ENCODE data around the gene XG.
"Not testable (repeated sequence)": the region's sequence is repeated elsewhere in the genome, so short reads cannot be mapped to it uniquely, and the experiment has no call there.

The XG gene

DNA sequence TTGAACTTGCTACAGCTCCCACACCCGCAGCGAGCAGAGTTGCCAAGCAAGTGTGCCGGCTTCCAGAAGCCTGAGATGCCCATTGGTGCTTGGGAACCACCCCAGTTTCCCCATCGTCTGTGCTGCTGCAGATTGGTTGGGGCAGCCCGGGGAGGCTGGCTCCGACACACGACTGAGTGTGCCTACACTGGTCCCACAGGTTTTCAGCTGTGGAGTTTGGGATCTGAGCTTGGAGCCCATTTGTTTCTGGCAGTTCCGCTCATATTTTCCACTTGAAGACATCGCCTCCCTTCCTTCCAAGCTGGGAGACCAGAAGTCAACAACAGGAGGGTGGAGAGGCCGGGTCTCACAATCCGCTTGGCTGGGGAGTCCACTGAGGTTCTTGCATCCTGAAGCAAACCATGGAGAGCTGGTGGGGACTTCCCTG lies at the start of gene XG:
Gene XG, plus strand, starts transcription at position 167 of the 427 bp plus-strand sequence. Its CDS starts 235 bp downstream, at position 402.
- not testable (repeated sequence) for H3K4me1 ChIP-seq (ENCODE audit: control insufficient read depth, insufficient read depth, low read length); H3K9ac ChIP-seq (ENCODE audit: low read length); H3K36me3 ChIP-seq (ENCODE audit: control insufficient read depth, insufficient read depth, low read length); H3K4me3 ChIP-seq (ENCODE audit: low read depth, low read length); H3K9me3 ChIP-seq (ENCODE audit: control insufficient read depth, insufficient read depth, low read depth, low read length); H3K27ac ChIP-seq (ENCODE audit: low read depth, low read length); H3K27me3 ChIP-seq (ENCODE audit: control insufficient read depth, insufficient read depth, low read length)

DNA sequence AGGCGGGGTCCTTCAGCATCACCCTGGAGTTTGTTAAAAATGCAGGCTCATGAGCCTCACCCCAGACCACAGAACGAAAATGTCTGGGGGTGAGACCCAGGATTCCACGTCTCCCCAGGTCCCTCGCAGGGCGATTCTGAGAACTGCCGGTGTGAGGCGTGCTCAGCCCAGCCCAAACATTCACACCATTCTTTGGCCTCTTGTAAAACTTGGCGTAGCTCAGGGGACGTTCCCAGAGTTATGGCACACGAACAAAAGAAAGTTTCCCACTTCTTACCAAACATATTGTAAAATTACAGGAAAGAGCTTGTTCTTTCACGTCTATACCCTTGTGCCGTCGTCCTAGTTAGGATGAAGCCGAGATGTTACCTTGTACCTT lies 47.9 kb upstream of the XG start:
- Histone ChIP-seq H3K4me3 (ENCODE audit: low read depth, low read length) (no peak overlapping the region), H3K9ac (ENCODE audit: low read length) (no peak overlapping the region), H3K27ac (ENCODE audit: low read depth, low read length) (no peak overlapping the region; the same call in 1 of the 2 replicates), H3K4me1 (ENCODE audit: control insufficient read depth, insufficient read depth, low read length) (peaks cover 34% of the 10 kb centered on the region), H3K27me3 (ENCODE audit: control insufficient read depth, insufficient read depth, low read length) (no peaks in the 10 kb centered on the region), H3K36me3 (ENCODE audit: control insufficient read depth, insufficient read depth, low read length) (peaks cover under 1% of the 10 kb centered on the region; the same call in 1 of the 2 replicates), H3K9me3 (ENCODE audit: control insufficient read depth, insufficient read depth, low read depth, low read length) (no peaks in the 10 kb centered on the region)

DNA sequence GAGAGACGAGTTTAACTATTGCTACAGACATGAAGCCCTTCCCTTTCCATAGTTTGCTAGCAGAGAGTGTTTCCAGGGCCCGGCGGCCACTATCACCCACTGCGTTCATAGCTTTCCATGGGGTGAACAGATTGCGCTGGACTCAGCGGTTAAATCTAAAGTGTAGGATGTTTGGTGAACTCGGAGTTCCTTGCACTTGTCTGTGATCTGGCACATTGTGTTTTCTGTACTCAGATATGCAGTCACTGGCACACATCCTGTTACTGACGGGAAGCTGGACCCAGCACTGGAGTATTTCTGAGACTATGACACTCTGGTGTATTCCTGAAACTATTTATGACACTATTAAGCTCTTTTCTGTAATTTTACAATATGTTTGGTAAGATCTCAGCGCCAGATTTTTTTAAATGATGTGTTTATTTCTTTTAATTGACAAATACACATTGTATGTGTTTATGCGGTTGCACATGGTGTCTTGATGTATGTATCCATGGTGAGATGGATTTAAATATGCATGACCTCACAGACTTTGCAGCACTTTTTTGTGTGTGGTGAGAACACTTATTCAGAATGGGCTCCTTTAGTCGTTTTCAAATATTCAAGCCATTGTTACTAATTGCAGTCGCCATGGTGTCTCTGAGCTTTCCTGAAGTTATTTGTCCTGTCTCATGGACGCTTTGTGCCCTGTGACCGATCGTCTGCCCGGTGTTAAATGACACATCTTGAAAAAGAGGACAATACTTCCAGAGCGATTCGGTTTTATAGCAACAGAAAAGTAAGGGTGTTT lies 46.6 kb upstream of the XG start:
- Histone ChIP-seq H3K4me3 (ENCODE audit: low read depth, low read length) (no peak overlapping the region), H3K9ac (ENCODE audit: low read length) (no peak overlapping the region), H3K9me3 (ENCODE audit: control insufficient read depth, insufficient read depth, low read depth, low read length) (no peaks in the 10 kb centered on the region), H3K27me3 (ENCODE audit: control insufficient read depth, insufficient read depth, low read length) (no peaks in the 10 kb centered on the region), H3K4me1 (ENCODE audit: control insufficient read depth, insufficient read depth, low read length) (peaks cover 47% of the 10 kb centered on the region), H3K27ac (ENCODE audit: low read depth, low read length) (no peak overlapping the region), H3K36me3 (ENCODE audit: control insufficient read depth, insufficient read depth, low read length) (peaks cover 4% of the 10 kb centered on the region; the same call in 1 of the 2 replicates)

DNA sequence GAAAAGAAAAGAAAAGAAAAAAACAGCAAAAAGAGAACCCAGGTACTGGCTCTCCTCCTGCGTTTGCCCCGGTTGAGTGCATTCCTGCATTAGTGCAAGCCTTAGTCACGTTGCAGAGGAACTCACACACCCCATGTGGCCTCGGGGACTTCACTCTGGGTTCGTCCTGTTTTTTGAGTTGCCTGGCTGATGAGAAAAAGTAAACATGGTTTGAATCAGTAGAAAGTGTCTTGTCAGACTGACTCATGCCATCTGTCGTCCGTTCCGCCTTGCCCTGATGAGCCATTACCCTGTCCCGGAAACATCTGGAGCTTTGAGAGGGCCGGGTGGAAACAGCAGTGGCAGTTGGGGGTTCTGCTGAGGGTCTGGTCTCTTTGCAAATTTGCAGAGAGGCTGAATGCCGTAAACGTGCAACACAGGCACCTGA lies 44.5 kb upstream of the XG start:
- no peaks in the 10 kb centered on the region for H3K9me3 ChIP-seq (ENCODE audit: control insufficient read depth, insufficient read depth, low read depth, low read length)
- H3K27me3 ChIP-seq (ENCODE audit: control insufficient read depth, insufficient read depth, low read length) = no peaks in the 10 kb centered on the region
- no peak overlapping the region for H3K4me3 ChIP-seq (ENCODE audit: low read depth, low read length)
- peak overlapping the region; percentile 26; the same call in 1 of the 2 replicates for H3K27ac ChIP-seq (ENCODE audit: low read depth, low read length)
- peak overlapping the region; percentile 21 for H3K9ac ChIP-seq (ENCODE audit: low read length)
- peaks cover 51% of the 10 kb centered on the region for H3K4me1 ChIP-seq (ENCODE audit: control insufficient read depth, insufficient read depth, low read length)
- peaks cover 4% of the 10 kb centered on the region; the same call in 1 of the 2 replicates for H3K36me3 ChIP-seq (ENCODE audit: control insufficient read depth, insufficient read depth, low read length)

DNA sequence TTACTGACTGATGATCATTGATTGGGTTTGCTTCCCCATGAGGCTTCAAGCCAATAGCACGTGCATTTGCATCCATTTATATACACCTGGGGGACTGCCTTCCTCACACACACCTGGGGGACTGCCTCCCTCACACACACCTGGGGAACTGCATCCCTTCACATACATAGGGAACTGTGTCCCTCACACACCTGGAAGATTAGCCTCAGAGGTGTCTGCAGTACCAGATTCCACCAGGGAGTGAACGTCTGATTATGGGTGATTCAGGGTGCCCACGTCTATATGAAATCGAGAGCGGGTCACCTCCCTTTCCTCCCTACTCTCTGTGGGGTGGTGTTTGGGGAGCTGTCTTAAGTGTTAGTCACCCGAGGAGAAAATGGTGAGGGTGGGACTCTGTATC lies 43.8 kb upstream of the XG start:
- Histone ChIP-seq H3K4me1 (ENCODE audit: control insufficient read depth, insufficient read depth, low read length) (peaks cover 49% of the 10 kb centered on the region), H3K9ac (ENCODE audit: low read length) (no peak overlapping the region), H3K27me3 (ENCODE audit: control insufficient read depth, insufficient read depth, low read length) (no peaks in the 10 kb centered on the region), H3K36me3 (ENCODE audit: control insufficient read depth, insufficient read depth, low read length) (peaks cover 9% of the 10 kb centered on the region; the same call in 1 of the 2 replicates), H3K9me3 (ENCODE audit: control insufficient read depth, insufficient read depth, low read depth, low read length) (no peaks in the 10 kb centered on the region), H3K27ac (ENCODE audit: low read depth, low read length) (peak overlapping the region; percentile 26; the same call in 1 of the 2 replicates), H3K4me3 (ENCODE audit: low read depth, low read length) (no peak overlapping the region)

DNA sequence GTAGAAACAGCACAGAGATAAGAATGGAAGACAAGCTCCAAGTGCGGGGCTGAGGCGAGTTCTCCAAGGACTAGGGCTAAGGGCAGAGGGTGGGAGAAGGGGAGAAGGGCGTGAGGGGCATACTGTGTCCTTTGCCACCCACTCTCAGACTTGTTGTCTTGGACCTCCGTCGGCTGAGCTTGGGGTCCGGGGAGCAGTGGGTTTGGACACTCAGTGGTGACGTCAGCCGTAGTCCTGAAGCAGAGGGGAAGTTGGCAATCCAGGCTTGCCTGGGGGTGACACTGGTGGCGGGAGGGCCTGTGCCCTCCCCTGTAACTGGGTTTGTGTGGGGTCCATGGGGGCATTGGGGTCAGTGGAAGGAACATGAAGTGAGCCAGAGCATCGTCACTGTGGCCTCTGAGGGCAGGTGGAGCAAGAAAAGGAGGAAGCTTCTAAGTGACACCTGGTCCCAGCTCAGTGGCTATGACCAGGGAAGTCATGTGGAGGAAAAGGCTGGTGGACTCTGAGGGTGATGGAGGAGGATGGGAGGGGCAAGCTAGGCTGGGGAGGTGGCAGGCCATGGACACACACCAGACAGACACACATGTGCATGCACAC lies 43.1 kb upstream of the XG start:
- no peak overlapping the region for H3K9ac ChIP-seq (ENCODE audit: low read length)
- no peak overlapping the region for H3K4me3 ChIP-seq (ENCODE audit: low read depth, low read length)
- H3K9me3 ChIP-seq (ENCODE audit: control insufficient read depth, insufficient read depth, low read depth, low read length) = no peaks in the 10 kb centered on the region
- peaks cover 12% of the 10 kb centered on the region; the same call in 1 of the 2 replicates for H3K36me3 ChIP-seq (ENCODE audit: control insufficient read depth, insufficient read depth, low read length)
- H3K27ac ChIP-seq (ENCODE audit: low read depth, low read length) = no peak overlapping the region
- no peaks in the 10 kb centered on the region for H3K27me3 ChIP-seq (ENCODE audit: control insufficient read depth, insufficient read depth, low read length)
- H3K4me1 ChIP-seq (ENCODE audit: control insufficient read depth, insufficient read depth, low read length) = peaks cover 43% of the 10 kb centered on the region

DNA sequence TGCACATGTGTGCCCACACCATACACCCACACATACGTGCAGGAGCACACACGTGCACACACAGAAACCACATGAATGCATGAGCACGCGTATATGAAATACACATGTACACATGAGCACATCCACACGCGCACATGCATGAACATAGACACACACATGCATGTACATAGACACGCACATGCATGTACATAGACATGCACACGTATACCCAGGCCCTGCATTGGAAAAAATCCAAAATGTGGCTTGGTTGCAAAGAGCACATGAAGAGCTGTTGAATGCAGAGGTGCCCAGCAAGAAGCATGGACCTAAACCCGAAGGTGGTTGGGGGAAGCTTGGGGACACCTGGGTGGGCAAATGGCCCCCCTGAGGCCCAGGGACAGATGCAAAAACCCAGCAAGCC lies 42.3 kb upstream of the XG start:
- no peaks in the 10 kb centered on the region for H3K9me3 ChIP-seq (ENCODE audit: control insufficient read depth, insufficient read depth, low read depth, low read length)
- peak overlapping the region; percentile 48 for H3K9ac ChIP-seq (ENCODE audit: low read length)
- peak overlapping the region; percentile 3; the same call in 1 of the 2 replicates for H3K4me3 ChIP-seq (ENCODE audit: low read depth, low read length)
- H3K36me3 ChIP-seq (ENCODE audit: control insufficient read depth, insufficient read depth, low read length) = peaks cover 12% of the 10 kb centered on the region; the same call in 1 of the 2 replicates
- peaks cover 39% of the 10 kb centered on the region for H3K4me1 ChIP-seq (ENCODE audit: control insufficient read depth, insufficient read depth, low read length)
- H3K27me3 ChIP-seq (ENCODE audit: control insufficient read depth, insufficient read depth, low read length) = no peaks in the 10 kb centered on the region
- peak overlapping the region; percentile 92 for H3K27ac ChIP-seq (ENCODE audit: low read depth, low read length)

DNA sequence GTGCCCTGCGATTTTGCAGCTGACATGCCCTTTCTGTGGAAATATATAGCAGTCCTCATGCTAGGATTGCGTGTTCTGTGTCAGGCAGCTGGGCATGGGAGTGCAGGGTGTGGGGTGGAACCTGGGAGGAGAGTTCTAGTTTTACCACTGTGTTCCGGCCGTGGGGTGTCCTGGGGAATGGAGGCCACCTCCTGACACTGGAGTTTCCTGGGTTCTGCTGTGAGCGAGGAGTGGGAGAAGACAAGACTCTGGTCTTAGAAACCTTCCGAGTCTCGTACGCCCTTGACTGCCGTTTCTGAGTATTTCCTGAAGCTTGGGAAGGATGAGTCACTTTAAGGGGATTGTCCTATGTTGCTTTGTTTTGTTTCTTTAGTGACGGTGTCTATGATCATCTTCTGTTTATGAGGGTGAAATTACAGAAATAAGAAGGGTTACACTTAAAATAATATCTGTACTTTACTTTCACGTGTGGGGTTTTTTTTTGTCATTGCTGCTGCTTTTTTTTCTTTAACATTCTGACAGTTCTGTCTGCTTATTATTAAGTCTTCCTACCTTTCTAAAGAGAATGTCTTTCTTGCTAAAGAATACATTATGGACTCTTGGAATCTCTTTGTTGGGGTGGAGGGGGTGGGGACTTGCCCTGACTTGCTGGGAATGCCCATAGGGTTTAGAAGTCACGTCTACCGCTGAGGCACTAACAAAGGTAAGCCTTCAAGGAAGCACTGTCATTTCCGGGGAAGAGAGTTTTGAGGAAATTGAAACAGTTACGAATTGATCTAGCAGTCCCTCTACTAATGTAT lies 41.6 kb upstream of the XG start:
- Histone ChIP-seq H3K4me3 (ENCODE audit: low read depth, low read length) (peak overlapping the region; percentile 3; the same call in 1 of the 2 replicates), H3K27me3 (ENCODE audit: control insufficient read depth, insufficient read depth, low read length) (no peaks in the 10 kb centered on the region), H3K9me3 (ENCODE audit: control insufficient read depth, insufficient read depth, low read depth, low read length) (peaks cover 3% of the 10 kb centered on the region; the same call in 1 of the 2 replicates), H3K36me3 (ENCODE audit: control insufficient read depth, insufficient read depth, low read length) (peaks cover 16% of the 10 kb centered on the region; the same call in 1 of the 2 replicates), H3K4me1 (ENCODE audit: control insufficient read depth, insufficient read depth, low read length) (peaks cover 39% of the 10 kb centered on the region), H3K27ac (ENCODE audit: low read depth, low read length) (peak overlapping the region; percentile 92), H3K9ac (ENCODE audit: low read length) (peak overlapping the region; percentile 48)

DNA sequence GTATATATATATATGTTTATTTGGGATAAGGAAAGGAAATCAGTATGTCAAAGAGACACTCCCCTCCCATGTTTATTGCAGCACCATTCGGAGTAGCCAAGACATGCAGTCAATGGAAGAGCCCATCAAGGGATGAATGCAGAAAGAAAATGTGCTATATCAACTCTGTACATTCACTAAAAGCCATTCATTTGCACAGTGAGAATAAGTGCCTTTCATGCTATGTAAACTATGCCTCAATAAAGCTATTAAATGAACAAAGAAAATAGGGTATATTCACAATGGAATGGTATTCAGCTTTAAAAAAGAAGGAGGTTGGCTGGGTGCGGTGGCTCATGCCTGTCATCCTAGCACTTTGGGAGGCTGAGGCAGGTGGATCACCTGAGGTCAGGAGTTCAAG lies 40.4 kb upstream of the XG start:
- Histone ChIP-seq H3K27ac (ENCODE audit: low read depth, low read length) (no peak overlapping the region), H3K9ac (ENCODE audit: low read length) (no peak overlapping the region), H3K27me3 (ENCODE audit: control insufficient read depth, insufficient read depth, low read length) (no peaks in the 10 kb centered on the region), H3K4me1 (ENCODE audit: control insufficient read depth, insufficient read depth, low read length) (peaks cover 39% of the 10 kb centered on the region), H3K4me3 (ENCODE audit: low read depth, low read length) (no peak overlapping the region), H3K36me3 (ENCODE audit: control insufficient read depth, insufficient read depth, low read length) (peaks cover 19% of the 10 kb centered on the region; the same call in 1 of the 2 replicates), H3K9me3 (ENCODE audit: control insufficient read depth, insufficient read depth, low read depth, low read length) (peaks cover 3% of the 10 kb centered on the region; the same call in 1 of the 2 replicates)

DNA sequence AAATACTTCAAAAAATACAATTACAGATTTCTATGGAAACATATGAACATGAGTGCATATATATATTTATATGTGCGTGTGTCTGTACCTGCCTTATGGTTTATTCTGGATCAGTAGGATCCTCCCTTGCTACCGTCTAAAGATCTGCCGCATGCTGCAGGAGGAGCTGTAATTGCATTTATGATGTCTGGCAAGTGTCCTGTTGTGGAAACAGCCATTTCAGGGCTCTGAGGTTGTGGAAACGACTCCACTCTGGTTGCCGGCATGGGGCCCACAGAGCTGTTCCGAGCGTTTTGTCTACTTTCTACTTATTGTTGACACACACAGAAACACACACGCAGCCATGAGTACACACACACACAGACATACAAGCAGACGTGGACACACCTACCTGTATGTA lies 39.4 kb upstream of the XG start:
- no peak overlapping the region for H3K4me3 ChIP-seq (ENCODE audit: low read depth, low read length)

More for the DNA sequence above, 39.4 kb upstream of the XG start:
- H3K27me3 ChIP-seq (ENCODE audit: control insufficient read depth, insufficient read depth, low read length) = no peaks in the 10 kb centered on the region
- no peak overlapping the region for H3K27ac ChIP-seq (ENCODE audit: low read depth, low read length)
- H3K9ac ChIP-seq (ENCODE audit: low read length) = no peak overlapping the region
- H3K9me3 ChIP-seq (ENCODE audit: control insufficient read depth, insufficient read depth, low read depth, low read length) = peaks cover 3% of the 10 kb centered on the region; the same call in 1 of the 2 replicates
- H3K36me3 ChIP-seq (ENCODE audit: control insufficient read depth, insufficient read depth, low read length) = peaks cover 25% of the 10 kb centered on the region; the same call in 1 of the 2 replicates
- H3K4me1 ChIP-seq (ENCODE audit: control insufficient read depth, insufficient read depth, low read length) = peaks cover 33% of the 10 kb centered on the region

Data from HUES6 (cell line).